OCI-LY3 (cell line): ENCODE measurements around the gene CCDC43.

Experiments used
- CTCF ChIP-seq: fragments of 200-600, 300-600 bp; sonication (generic); IDR thresholded peaks from 2 replicates; pipeline ENCODE4 v1.5.1; 2014; ENCODE audit warnings: antibody characterized with exemption, low read length, low read depth
- EZH2phosphoT487 ChIP-seq: fragments of 200-600 bp; shearing (Covaris generic); IDR thresholded peaks from 2 replicates; pipeline ENCODE4 v1.6.1; 2018; ENCODE audit warnings: antibody characterized with exemption, mixed run types, low read depth

- TF ChIP-seq CTCF = no peak
- no peak for TF ChIP-seq EZH2phosphoT487
These were observed 61.1 kb downstream of the CCDC43 start for GRCh38 chr17:44628243-44629188.
